Measurements from ENCODE around the gene RIPK4. TPM values are rescaled to one million over a fixed set of nuclear protein-coding genes. Genes with fewer than 3 reads are reported as not detected.

Gene RIPK4
- total RNA-seq, 1 experiment from 2014 or later: 252 TPM

GRCh38 chr21:41806773-41807172 lies 39.9 kb upstream of the RIPK4 start:
- CTCF ChIA-PET: no interaction called here

DNA sequence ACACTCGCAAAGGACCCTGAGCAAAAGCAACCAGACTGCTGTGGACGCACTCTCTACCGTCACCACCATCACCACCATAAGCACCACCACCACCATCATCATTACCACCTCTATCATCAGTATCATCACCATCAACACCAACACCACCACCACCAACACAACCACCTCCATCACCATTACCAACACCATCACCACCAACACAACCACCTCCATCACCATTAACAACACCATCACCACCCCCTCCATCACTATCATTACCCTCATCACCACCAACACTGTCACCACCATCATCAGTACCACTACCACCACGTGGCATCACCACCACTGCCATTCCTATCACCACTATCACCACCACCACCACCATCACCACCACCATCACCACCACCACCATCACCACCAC lies 38.8 kb upstream of the RIPK4 start:
- Histone ChIP-seq H3K36me3 (ENCODE audit: low read depth, low read length) (peaks cover 20% of the 10 kb centered on the region), H3K4me2 (ENCODE audit: low read length) (no peak overlapping the region), H3K4me3 (ENCODE audit: low read length) (no peak overlapping the region), H2AFZ (ENCODE audit: low read length) (no peak overlapping the region), H3K27ac (ENCODE audit: low read length) (no peak overlapping the region), H3K4me1 (ENCODE audit: insufficient read depth, low read length) (peaks cover 14% of the 10 kb centered on the region), H3K9me2 (replicated peaks; ENCODE audit: low read length) (no peaks in the 10 kb centered on the region), H3K9ac (ENCODE audit: low read length) (no peak overlapping the region), H3F3A (ENCODE audit: low read length, unreplicated experiment) (no peaks in the 10 kb centered on the region), H3K9me3 (ENCODE audit: low read length) (no peaks in the 10 kb centered on the region), H3K27me3 (ENCODE audit: low read length) (no peaks in the 10 kb centered on the region), H3K79me2 (ENCODE audit: low read length) (no peaks in the 10 kb centered on the region), H4K20me1 (ENCODE audit: low read length) (no peaks in the 10 kb centered on the region)
- no peak for TF ChIP-seq EZH2phosphoT487 (IDR thresholded peaks at IDR 0.05; ENCODE audit: borderline replicate concordance, low read length)
- no peak for TF ChIP-seq EZH2 (IDR thresholded peaks at IDR 0.05; ENCODE audit: low read length, unreplicated experiment)
- no peak for TF ChIP-seq CTCF (conservative IDR thresholded peaks at IDR 0.05; ENCODE audit: low read depth, low read length)
- ChIA-PET POLR2A (ENCODE audit: unreplicated experiment) (no interaction called here), CTCF (no interaction called here)
- DNase-seq: no peak
- ATAC-seq: no peak
- intact Hi-C loops (cut with micrococcal nuclease): no loop called here
- BruUV-seq (replicated peaks): no TSS peak

More at GRCh38 chr21:41806773-41807172, 39.9 kb upstream of the RIPK4 start:
- TF ChIP-seq EZH2 (IDR thresholded peaks at IDR 0.05; ENCODE audit: low read length, unreplicated experiment) (no peak), CTCF (conservative IDR thresholded peaks at IDR 0.05; ENCODE audit: low read depth, low read length) (no peak), EZH2phosphoT487 (IDR thresholded peaks at IDR 0.05; ENCODE audit: borderline replicate concordance, low read length) (no peak)
- no TSS peak for BruUV-seq (replicated peaks)
- POLR2A ChIA-PET (ENCODE audit: unreplicated experiment): no interaction called here
- Histone ChIP-seq H3K79me2 (ENCODE audit: low read length) (no peaks in the 10 kb centered on the region), H3K4me1 (ENCODE audit: insufficient read depth, low read length) (peaks cover 14% of the 10 kb centered on the region), H4K20me1 (ENCODE audit: low read length) (no peaks in the 10 kb centered on the region), H3K27me3 (ENCODE audit: low read length) (no peaks in the 10 kb centered on the region), H3K27ac (ENCODE audit: low read length) (no peak overlapping the region), H3K4me2 (ENCODE audit: low read length) (no peak overlapping the region), H3K9me2 (replicated peaks; ENCODE audit: low read length) (no peaks in the 10 kb centered on the region), H3K9ac (ENCODE audit: low read length) (no peak overlapping the region), H3K4me3 (ENCODE audit: low read length) (no peak overlapping the region), H3F3A (ENCODE audit: low read length, unreplicated experiment) (no peaks in the 10 kb centered on the region), H2AFZ (ENCODE audit: low read length) (no peak overlapping the region), H3K9me3 (ENCODE audit: low read length) (no peaks in the 10 kb centered on the region), H3K36me3 (ENCODE audit: low read depth, low read length) (peaks cover 16% of the 10 kb centered on the region)
- ATAC-seq: no peak
- intact Hi-C loops (cut with micrococcal nuclease): no loop called here
- no peak for DNase-seq

GRCh38 chr21:41805038-41805437 lies 38.2 kb upstream of the RIPK4 start:
- Histone ChIP-seq H3K9me2 (replicated peaks; ENCODE audit: low read length) (no peaks in the 10 kb centered on the region), H3K9me3 (ENCODE audit: low read length) (no peaks in the 10 kb centered on the region), H4K20me1 (ENCODE audit: low read length) (no peaks in the 10 kb centered on the region), H3K9ac (ENCODE audit: low read length) (no peak overlapping the region), H3K36me3 (ENCODE audit: low read depth, low read length) (peaks cover 17% of the 10 kb centered on the region), H3K4me3 (ENCODE audit: low read length) (no peak overlapping the region), H3F3A (ENCODE audit: low read length, unreplicated experiment) (no peaks in the 10 kb centered on the region), H2AFZ (ENCODE audit: low read length) (no peak overlapping the region), H3K27me3 (ENCODE audit: low read length) (no peaks in the 10 kb centered on the region), H3K4me1 (ENCODE audit: insufficient read depth, low read length) (peaks cover 14% of the 10 kb centered on the region), H3K27ac (ENCODE audit: low read length) (no peak overlapping the region), H3K79me2 (ENCODE audit: low read length) (no peaks in the 10 kb centered on the region), H3K4me2 (ENCODE audit: low read length) (no peak overlapping the region)
- CTCF ChIA-PET: no interaction called here
- TF ChIP-seq EZH2phosphoT487 (IDR thresholded peaks at IDR 0.05; ENCODE audit: borderline replicate concordance, low read length) (no peak), CTCF (conservative IDR thresholded peaks at IDR 0.05; ENCODE audit: low read depth, low read length) (no peak), EZH2 (IDR thresholded peaks at IDR 0.05; ENCODE audit: low read length, unreplicated experiment) (no peak)
- POLR2A ChIA-PET (ENCODE audit: unreplicated experiment): interaction anchor here (0.6 kb wide), 1 partner anchor 35 kb away, joined by 7 read pairs; no protein-coding TSS in a partner anchor
- no peak for ATAC-seq
- intact Hi-C loops (cut with micrococcal nuclease): no loop called here
- DNase-seq: no peak
- no TSS peak for BruUV-seq (replicated peaks)
